Body of pancreas (tissue), 4 donors: ENCODE measurements around the gene PRKG1. TPM values are rescaled to one million over a fixed set of nuclear protein-coding genes. Genes with fewer than 3 reads are reported as not detected.

Experiments
- ATAC-seq: fragments of 150-250 bp; one replicate; pipeline ENCODE4 v1.9.1; 2016
- DNase-seq, 4 donors: peaks; one replicate each; pipeline ENCODE4 v3.0.0-alpha.2; 2019
- H3K27ac ChIP-seq, 4 donors: fragments of 200-600 bp; sonication (generic); 1 replicate in 3 of 4; 2 replicates in 1 of 4; pipeline versions ENCODE4 v1.5.1 to v1.6.1; 2016 to 2019; ENCODE audit warnings: mild to moderate bottlenecking in 1 of 4, mixed read lengths in 1 of 4, moderate library complexity in 1 of 4
- H3K27me3 ChIP-seq, 2 donors: fragments of 200-600 bp; sonication (generic); one replicate each; pipeline ENCODE4 v1.6.0; 2016; ENCODE audit warnings: mild to moderate bottlenecking in 1 of 2
- H3K36me3 ChIP-seq, 2 donors: fragments of 200-600 bp; sonication (generic); replicated peaks in 1 of 2; 2 replicates each; pipeline ENCODE4 v1.5.1; 2016; ENCODE audit warnings: low read depth in 2 of 2; ENCODE audit not compliant: insufficient read depth in 1 of 2
- H3K4me1 ChIP-seq: fragments of 200-600 bp; sonication (generic); one replicate; pipeline ENCODE4 v1.6.0; 2016
- H3K4me3 ChIP-seq, 2 donors: fragments of 200-600 bp; sonication (generic); 1 replicate in 1 of 2; 2 replicates in 1 of 2; pipeline ENCODE4 v1.5.1; 2016 to 2019
- H3K9me3 ChIP-seq, 3 donors: fragments of 200-600 bp; sonication (generic); 1 replicate in 2 of 3; 2 replicates in 1 of 3; pipeline ENCODE4 v1.5.1; 2016
- POLR2A ChIP-seq, 3 donors: fragments of 450-650 bp; IDR thresholded peaks; one replicate each; pipeline ENCODE4 v1.6.1; 2016; ENCODE audit warnings: antibody characterized with exemption in 3 of 3, mild to moderate bottlenecking in 2 of 3
- WGBS, 2 donors: methylation state at CpG; one replicate each; pipeline ENCODE4 v1.1.5; 2017; 5-methylcytosine and 5-hydroxymethylcytosine counted together
- intact Hi-C: fragments of 100-400 bp; cut with DNase I; formaldehyde crosslinking; loops from one replicate; pipeline ENCODE4 v1.15.1; 2023
- total RNA-seq, 2 donors: library from RNA; depleted of rRNA; stranded (reverse); fragments of >200 nt; gene quantifications; one replicate each; pipeline ENCODE4 v1.1.0, GENCODE V29; 2016
- TF ChIP-seq, protein P1 (sequence below), 7 experiments: fragments of 450-650 bp in 4 of 7; fragments of 200-600 bp in 3 of 7; sonication (generic) in 3 of 7; IDR thresholded peaks; one replicate each; pipeline ENCODE4 v1.5.1; 2016 to 2019; ENCODE audit warnings: antibody characterized with exemption in 7 of 7

The PRKG1 gene
- total RNA-seq, 2 donors from 2014 or later = 14.2 to 18.9 TPM

DNA sequence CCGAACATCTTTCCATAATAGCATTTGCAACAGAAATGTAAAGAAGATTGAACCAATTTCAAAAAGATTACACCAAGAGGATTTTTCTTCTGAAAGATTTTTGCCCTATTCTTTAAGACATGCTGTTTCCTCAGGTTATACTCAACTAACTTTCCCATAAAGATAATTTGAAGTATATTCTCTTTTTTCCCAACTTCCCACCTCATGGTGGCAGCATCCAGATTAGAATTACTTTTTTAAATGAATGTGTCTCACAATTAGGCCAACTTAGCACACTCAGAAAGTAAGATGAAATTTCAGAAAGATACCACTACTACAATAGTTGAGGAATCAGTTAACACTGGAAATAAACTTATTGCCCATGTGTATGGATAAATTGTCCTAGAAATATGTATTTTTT is 803.3 kb downstream of the PRKG1 start:
- DNase-seq (no peak), ATAC-seq (no peak)
- Histone ChIP-seq H3K4me3 (no peak overlapping the region), H3K4me1 (no peaks in the 10 kb centered on the region), H3K9me3 (no peaks in the 10 kb centered on the region), H3K36me3 (no peaks in the 10 kb centered on the region), H3K27ac (no peak overlapping the region), H3K27me3 (no peaks in the 10 kb centered on the region)
- intact Hi-C loops = no loop called here
- TF ChIP-seq, protein P1, sequence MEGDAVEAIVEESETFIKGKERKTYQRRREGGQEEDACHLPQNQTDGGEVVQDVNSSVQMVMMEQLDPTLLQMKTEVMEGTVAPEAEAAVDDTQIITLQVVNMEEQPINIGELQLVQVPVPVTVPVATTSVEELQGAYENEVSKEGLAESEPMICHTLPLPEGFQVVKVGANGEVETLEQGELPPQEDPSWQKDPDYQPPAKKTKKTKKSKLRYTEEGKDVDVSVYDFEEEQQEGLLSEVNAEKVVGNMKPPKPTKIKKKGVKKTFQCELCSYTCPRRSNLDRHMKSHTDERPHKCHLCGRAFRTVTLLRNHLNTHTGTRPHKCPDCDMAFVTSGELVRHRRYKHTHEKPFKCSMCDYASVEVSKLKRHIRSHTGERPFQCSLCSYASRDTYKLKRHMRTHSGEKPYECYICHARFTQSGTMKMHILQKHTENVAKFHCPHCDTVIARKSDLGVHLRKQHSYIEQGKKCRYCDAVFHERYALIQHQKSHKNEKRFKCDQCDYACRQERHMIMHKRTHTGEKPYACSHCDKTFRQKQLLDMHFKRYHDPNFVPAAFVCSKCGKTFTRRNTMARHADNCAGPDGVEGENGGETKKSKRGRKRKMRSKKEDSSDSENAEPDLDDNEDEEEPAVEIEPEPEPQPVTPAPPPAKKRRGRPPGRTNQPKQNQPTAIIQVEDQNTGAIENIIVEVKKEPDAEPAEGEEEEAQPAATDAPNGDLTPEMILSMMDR (IDR thresholded peaks at IDR 0.05) = no peak
- TF ChIP-seq POLR2A (IDR thresholded peaks at IDR 0.05) = no peak
- WGBS, 2 donors = 87 to 92% methylated on average over 1 of the region's 1 CpG

DNA sequence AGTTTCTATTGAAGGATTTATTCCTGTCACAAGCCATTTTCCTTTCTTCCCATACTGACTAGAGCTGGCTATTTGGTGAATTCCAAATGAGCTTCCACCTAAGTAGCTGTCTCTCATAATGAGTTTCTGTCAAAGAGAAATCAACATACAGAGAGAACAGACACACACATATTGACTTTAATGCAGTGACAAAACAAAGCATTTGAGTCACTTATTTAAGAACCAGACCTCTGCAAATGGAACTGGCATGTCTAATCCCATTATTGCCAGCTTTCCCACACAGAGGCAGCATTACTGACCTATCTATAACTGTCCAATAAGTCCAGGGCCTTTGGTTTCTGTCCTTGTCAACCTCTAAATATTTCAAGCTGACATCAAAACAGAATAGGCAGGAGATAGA is 804.4 kb downstream of the PRKG1 start:
- Histone ChIP-seq H3K9me3 (no peaks in the 10 kb centered on the region), H3K4me1 (no peaks in the 10 kb centered on the region), H3K27ac (no peak overlapping the region), H3K4me3 (no peak overlapping the region), H3K27me3 (no peaks in the 10 kb centered on the region), H3K36me3 (no peaks in the 10 kb centered on the region)
- intact Hi-C loops = no loop called here
- no peak for ATAC-seq
- TF ChIP-seq POLR2A (IDR thresholded peaks at IDR 0.05) = no peak
- TF ChIP-seq, protein P1 (IDR thresholded peaks at IDR 0.05) = no peak
- no peak for DNase-seq

DNA sequence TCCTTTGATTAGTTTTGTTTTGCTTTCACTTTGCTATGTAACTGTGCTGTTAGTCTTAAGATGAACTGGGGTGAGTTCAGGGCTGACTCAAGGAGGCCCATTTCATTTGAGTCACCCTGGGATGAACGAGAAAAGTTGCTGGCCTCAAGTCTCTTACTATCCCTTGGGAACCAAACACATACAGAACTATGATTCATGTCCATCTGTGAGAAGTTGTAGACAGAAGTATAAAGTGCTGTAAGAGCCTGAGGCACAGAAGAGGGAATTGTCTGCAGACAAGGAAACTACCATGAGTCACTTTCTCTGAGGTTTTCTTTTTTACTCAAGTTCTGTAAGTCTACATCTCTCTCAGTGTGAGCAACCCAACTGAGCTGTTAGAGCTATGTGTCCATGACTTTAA is 805.0 kb downstream of the PRKG1 start:
- Histone ChIP-seq H3K27ac (no peak overlapping the region), H3K4me3 (no peak overlapping the region), H3K36me3 (no peaks in the 10 kb centered on the region), H3K9me3 (no peaks in the 10 kb centered on the region), H3K27me3 (no peaks in the 10 kb centered on the region), H3K4me1 (no peaks in the 10 kb centered on the region)
- DNase-seq (peak in 1 of 4 donors; percentile 42), ATAC-seq (peak; percentile 71)
- TF ChIP-seq, protein P1 (IDR thresholded peaks at IDR 0.05) = no peak
- TF ChIP-seq POLR2A (IDR thresholded peaks at IDR 0.05) = no peak
- intact Hi-C loops = no loop called here
- WGBS, 2 donors = 55 to 85% methylated on average over 1 of the region's 1 CpG

DNA sequence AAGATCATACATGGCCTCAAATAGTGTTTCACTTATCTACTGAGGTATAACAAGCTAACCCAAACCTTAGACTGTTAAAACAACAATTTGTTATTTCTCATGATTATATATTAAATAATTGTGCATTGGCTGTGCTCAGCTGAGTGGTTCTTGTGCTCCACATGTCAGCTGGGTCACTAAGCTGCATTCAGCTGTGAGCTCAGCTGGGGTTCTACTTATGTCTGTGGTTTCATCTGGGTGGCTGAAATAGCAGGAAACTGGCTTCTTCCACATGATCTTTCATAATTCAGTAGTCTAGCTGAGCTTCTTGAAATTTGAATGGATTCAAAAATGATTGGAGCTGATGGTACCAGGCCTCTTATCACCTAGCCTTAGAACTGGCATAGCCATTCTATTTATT is 806.9 kb downstream of the PRKG1 start:
- Histone ChIP-seq H3K9me3 (no peaks in the 10 kb centered on the region), H3K36me3 (no peaks in the 10 kb centered on the region), H3K27me3 (no peaks in the 10 kb centered on the region), H3K4me1 (no peaks in the 10 kb centered on the region), H3K27ac (no peak overlapping the region), H3K4me3 (no peak overlapping the region)
- TF ChIP-seq, protein P1 (IDR thresholded peaks at IDR 0.05) = no peak
- TF ChIP-seq POLR2A (IDR thresholded peaks at IDR 0.05) = no peak
- intact Hi-C loops = no loop called here
- DNase-seq = no peak
- no peak for ATAC-seq

DNA sequence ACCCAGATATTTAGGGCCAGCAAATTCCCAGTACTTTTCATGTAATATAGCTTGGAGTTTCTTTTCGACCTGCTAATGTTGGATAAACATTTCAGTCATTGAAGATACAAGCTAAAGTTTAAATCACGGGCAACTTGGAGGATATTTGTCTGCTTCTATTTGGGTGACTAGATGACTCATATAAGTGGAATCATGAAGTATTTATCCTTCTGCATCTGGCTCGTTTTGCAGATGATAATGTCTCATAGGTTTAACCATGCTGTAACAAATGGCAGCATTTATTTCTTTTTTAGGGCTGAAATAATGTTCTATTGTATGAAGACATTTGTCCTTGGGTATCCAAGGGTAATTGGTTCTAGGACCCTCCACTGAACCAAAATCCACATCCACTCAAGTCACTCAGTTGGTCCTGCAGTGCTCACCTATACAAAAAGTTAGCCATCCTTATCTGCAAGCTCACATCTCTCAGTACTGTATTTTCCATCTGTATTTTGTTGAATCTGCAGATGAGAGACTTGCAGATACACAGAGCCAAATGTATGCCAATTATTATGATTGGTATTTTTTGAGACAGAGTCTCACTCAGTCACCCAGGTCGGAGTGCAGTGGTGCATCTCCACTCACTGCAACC is 812.3 kb downstream of the PRKG1 start:
- no peaks in the 10 kb centered on the region for H3K36me3 ChIP-seq
- no peak for ATAC-seq
- H3K4me3 ChIP-seq = no peak overlapping the region
- TF ChIP-seq, protein P1 (IDR thresholded peaks at IDR 0.05) = no peak
- no peak for TF ChIP-seq POLR2A (IDR thresholded peaks at IDR 0.05)
- H3K9me3 ChIP-seq = no peaks in the 10 kb centered on the region
- 59 to 62% methylated on average over 4 of the region's 4 CpGs for WGBS, 2 donors
- DNase-seq = no peak
- H3K4me1 ChIP-seq = no peaks in the 10 kb centered on the region
- no peak overlapping the region for H3K27ac ChIP-seq
- intact Hi-C loops = no loop called here
- no peaks in the 10 kb centered on the region for H3K27me3 ChIP-seq
